Measurements from ENCODE around the gene KRTAP5-1. TPM values are rescaled to one million over a fixed set of nuclear protein-coding genes. Genes with fewer than 3 reads are reported as not detected.

Gene KRTAP5-1
- total RNA-seq, 4 donors from 2014 or later = not detected

GRCh38 chr11:1549338-1550330, 35.4 kb downstream of the KRTAP5-1 start:
- TF ChIP-seq CTCF (IDR thresholded peaks at IDR 0.05; ENCODE audit: low read depth) = no peak

GRCh38 chr11:1548221-1549070, 36.6 kb downstream of the KRTAP5-1 start:
- no peak for TF ChIP-seq CTCF (IDR thresholded peaks at IDR 0.05; ENCODE audit: low read depth)

GRCh38 chr11:1547467-1548098, 37.5 kb downstream of the KRTAP5-1 start:
- TF ChIP-seq CTCF (IDR thresholded peaks at IDR 0.05; ENCODE audit: low read depth) = no peak

GRCh38 chr11:1546536-1547466, 38.3 kb downstream of the KRTAP5-1 start:
- no peak for TF ChIP-seq CTCF (IDR thresholded peaks at IDR 0.05; ENCODE audit: low read depth)

- TF ChIP-seq CTCF (IDR thresholded peaks at IDR 0.05; ENCODE audit: low read depth) = no peak
Measured at GRCh38 chr11:1546077-1546535, 39.0 kb downstream of the KRTAP5-1 start.

- TF ChIP-seq CTCF (IDR thresholded peaks at IDR 0.05; ENCODE audit: low read depth) = no peak
Measured at GRCh38 chr11:1545432-1545831, 39.7 kb downstream of the KRTAP5-1 start.

Data from subcutaneous adipose tissue (tissue), 4 donors.